Daoy (cell line): Measurements from ENCODE around the gene BDKRB2. TPM values are rescaled to one million over a fixed set of nuclear protein-coding genes. Genes with fewer than 3 reads are reported as not detected.
A peak's percentile ranks its signal among the peaks of the same experiment; 100 is the strongest.

Source experiments
- DNase-seq: peaks from one replicate; pipeline ENCODE4 v3.0.0-alpha.2; 2015; ENCODE audit warnings: low read depth
- total RNA-seq: library from RNA; depleted of rRNA; stranded (reverse); fragments of >200 nt; shearing (Covaris generic); gene quantifications from 2 replicates; pipeline ENCODE4 v1.2.3, GENCODE V29; 2014

BDKRB2 gene
- total RNA-seq, 1 experiment from 2014 or later: 4.6 TPM

- peak; percentile 55 for DNase-seq
These were observed 6.7 kb upstream of the BDKRB2 start for GRCh38 chr14:96197969-96198368.

- DNase-seq: peak; percentile 44
These were observed 6.1 kb upstream of the BDKRB2 start for GRCh38 chr14:96198430-96199130.

GRCh38 chr14:96201157-96201556 lies 3.5 kb upstream of the BDKRB2 start:
- no peak for DNase-seq

- DNase-seq: no peak
These were observed 2.7 kb upstream of the BDKRB2 start for GRCh38 chr14:96201965-96202364.

- peak; percentile 46 for DNase-seq
These were observed 2.1 kb upstream of the BDKRB2 start for GRCh38 chr14:96202441-96203094.

GRCh38 chr14:96203116-96203515 lies 1.5 kb upstream of the BDKRB2 start:
- DNase-seq: no peak

- peak; percentile 46 for DNase-seq
These were observed 1.0 kb upstream of the BDKRB2 start for GRCh38 chr14:96203635-96204034.

- DNase-seq: peak; percentile 49
These were observed 679 bp downstream of the BDKRB2 start for GRCh38 chr14:96205059-96205977.

- peak; percentile 30 for DNase-seq
These were observed 1.3 kb downstream of the BDKRB2 start for GRCh38 chr14:96205978-96206360.

GRCh38 chr14:96206461-96206860 lies 1.8 kb downstream of the BDKRB2 start:
- peak; percentile 33 for DNase-seq

GRCh38 chr14:96207686-96208085 lies 3.0 kb downstream of the BDKRB2 start:
- no peak for DNase-seq

- DNase-seq: no peak
These were observed 4.1 kb downstream of the BDKRB2 start for GRCh38 chr14:96208739-96209138.

GRCh38 chr14:96212140-96212539 lies 7.5 kb downstream of the BDKRB2 start:
- no peak for DNase-seq

- DNase-seq: no peak
These were observed 8.3 kb downstream of the BDKRB2 start for GRCh38 chr14:96212896-96213295.

GRCh38 chr14:96213871-96214465 lies 9.3 kb downstream of the BDKRB2 start:
- no peak for DNase-seq

GRCh38 chr14:96214793-96215192 lies 10.2 kb downstream of the BDKRB2 start:
- no peak for DNase-seq

- DNase-seq: no peak
These were observed 11.0 kb downstream of the BDKRB2 start for GRCh38 chr14:96215452-96216244.

GRCh38 chr14:96216627-96217026 lies 12.0 kb downstream of the BDKRB2 start:
- no peak for DNase-seq

- DNase-seq: no peak
These were observed 12.8 kb downstream of the BDKRB2 start for GRCh38 chr14:96217376-96217913.

GRCh38 chr14:96221109-96221650 lies 16.5 kb downstream of the BDKRB2 start:
- DNase-seq: no peak

GRCh38 chr14:96221841-96222240 lies 17.2 kb downstream of the BDKRB2 start:
- no peak for DNase-seq
